DND-41 (cell line): ENCODE measurements around the gene C4BPA.

Experiments used
- CTCF ChIP-seq: IDR thresholded peaks from 2 replicates; pipeline ENCODE4 v1.5.1; 2012; ENCODE audit warnings: borderline replicate concordance, low read length, moderate library complexity, mild to moderate bottlenecking; ENCODE audit not compliant: poor library complexity, severe bottlenecking; ENCODE audit errors: extremely low read depth
- EZH2 ChIP-seq: IDR thresholded peaks from 3 replicates; pipeline ENCODE4 v1.6.1; 2012; ENCODE audit warnings: borderline replicate concordance, low read depth, mild to moderate bottlenecking, moderate library complexity, low read length, inconsistent platforms; ENCODE audit not compliant: severe bottlenecking

- TF ChIP-seq CTCF (no peak), EZH2 (no peak)
These were observed 15.9 kb upstream of the C4BPA start for GRCh38 chr1:207088161-207088560.
